ENCODE measurements around the gene LRRC49.
A peak's percentile ranks its signal among the peaks of the same experiment; 100 is the strongest.
"Not testable (repeated sequence)": the region's sequence is repeated elsewhere in the genome, so short reads cannot be mapped to it uniquely, and the experiment has no call there.

Gene LRRC49

DNA sequence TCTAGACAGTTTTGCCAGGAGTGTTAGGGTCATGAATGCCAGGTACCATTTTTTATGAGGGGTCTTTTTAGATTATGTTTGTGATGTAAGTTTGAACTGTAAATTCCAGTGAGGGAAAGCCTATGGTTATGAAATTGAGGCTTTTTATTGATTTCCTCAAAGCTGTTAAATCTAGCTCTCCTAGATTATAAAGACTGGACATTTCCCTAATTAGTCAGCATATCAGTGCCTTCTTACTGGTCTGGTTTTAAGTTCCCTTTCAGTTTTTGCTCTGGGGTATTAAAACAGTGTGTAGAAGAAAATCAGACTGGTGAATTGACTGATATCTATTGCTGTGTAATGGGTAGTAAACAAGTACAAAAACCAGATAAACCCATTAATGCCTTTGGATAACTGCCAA lies 39.2 kb downstream of the LRRC49 start:
- DNase-seq = peak; percentile 66 to 70

DNA sequence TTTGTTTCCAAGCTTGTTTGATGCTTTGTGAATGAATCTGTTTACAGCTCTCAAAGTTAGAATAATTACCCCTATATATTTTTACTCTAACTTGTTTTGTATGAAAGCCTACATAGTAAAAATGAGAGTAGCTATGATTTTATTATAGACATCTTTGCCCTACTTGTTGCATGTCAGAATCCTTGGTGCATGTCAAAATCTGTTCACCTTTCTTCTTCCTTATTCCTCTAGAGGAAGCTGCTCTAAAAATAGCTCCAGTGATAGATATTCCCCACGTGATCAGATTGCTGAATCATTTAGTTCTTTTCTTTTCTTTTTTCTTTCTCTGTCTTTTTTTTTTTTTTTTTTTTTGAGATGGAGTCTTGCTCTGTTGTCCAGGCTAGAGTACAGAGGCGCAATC lies 39.8 kb downstream of the LRRC49 start:
- peak; percentile 21 to 31 for DNase-seq

DNA sequence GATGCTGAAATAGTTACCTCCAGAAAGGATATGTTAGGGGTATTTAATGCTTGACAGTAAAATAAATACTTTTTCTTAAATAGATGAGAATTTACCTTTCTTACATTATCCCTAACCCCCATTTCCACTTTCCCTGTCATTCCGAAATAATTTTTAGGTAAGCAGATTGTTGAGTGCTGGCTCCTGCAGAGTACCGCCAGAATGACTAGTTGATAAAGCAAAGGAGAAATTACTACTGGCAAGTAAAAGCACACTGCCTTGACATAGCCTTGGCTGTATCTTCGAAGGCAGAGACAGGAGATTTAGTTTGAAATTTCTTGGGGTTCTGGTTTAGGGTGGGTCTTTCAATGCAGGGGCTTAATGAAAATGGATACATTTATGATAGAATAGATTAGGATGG lies 40.8 kb downstream of the LRRC49 start:
- DNase-seq = no peak

DNA sequence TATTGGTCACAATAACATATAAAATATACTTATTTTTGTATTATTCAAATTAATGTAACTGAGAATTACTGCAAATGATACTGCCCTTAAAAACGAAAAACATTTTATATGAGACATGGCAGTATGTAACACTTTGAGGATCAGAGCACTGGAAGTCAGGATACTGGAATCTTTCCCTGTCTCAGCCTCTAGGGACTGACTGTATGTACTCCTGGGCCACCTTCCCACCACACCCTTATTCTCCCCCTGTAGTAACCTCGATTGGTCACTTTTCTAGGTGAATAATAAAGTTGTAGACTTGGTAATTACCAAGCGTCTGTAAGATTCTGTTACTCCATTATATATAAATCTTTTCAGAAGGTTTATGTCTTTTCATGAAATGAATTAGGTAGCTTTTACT lies 43.0 kb downstream of the LRRC49 start:
- no peak for DNase-seq

DNA sequence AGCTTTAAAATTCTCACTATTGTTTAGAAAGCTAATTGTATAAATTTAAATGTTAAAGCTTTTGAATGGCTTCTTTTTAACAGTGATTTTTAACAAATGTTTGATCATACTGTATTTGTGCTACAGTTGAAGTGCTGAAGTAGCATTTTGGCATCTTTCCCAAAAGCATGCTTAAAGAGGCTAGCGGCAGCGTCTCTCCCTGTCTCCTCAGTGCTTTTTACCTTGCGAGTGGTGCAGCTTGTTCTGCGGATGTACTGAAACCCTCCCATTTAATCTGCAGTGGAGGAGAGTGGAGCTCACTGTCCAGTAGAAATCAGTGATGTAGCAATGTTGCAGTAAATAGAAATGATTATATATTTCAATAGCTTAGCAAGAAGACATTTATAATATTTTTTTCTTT lies 43.7 kb downstream of the LRRC49 start:
- DNase-seq = no peak

DNA sequence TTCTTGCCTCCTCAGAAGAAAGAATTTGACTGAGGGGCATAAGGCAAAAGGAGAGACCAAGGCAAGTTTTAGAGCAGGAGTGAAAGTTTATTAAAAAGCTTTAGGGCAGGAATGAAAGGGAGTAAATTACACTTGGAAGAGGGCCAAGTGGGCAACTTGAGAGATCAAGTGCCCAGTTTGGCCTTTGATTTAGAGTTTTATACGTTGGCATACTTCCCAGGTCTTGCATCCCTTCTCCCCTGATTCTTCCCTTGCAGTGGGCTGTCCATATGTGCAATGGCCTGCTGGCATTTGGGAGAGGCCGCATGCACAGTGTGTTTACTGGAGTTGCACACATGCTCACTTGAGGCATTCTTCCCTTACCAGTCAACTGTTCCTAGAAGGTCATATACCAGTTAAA lies 50.7 kb downstream of the LRRC49 start:
- not testable (repeated sequence) for DNase-seq

DNA sequence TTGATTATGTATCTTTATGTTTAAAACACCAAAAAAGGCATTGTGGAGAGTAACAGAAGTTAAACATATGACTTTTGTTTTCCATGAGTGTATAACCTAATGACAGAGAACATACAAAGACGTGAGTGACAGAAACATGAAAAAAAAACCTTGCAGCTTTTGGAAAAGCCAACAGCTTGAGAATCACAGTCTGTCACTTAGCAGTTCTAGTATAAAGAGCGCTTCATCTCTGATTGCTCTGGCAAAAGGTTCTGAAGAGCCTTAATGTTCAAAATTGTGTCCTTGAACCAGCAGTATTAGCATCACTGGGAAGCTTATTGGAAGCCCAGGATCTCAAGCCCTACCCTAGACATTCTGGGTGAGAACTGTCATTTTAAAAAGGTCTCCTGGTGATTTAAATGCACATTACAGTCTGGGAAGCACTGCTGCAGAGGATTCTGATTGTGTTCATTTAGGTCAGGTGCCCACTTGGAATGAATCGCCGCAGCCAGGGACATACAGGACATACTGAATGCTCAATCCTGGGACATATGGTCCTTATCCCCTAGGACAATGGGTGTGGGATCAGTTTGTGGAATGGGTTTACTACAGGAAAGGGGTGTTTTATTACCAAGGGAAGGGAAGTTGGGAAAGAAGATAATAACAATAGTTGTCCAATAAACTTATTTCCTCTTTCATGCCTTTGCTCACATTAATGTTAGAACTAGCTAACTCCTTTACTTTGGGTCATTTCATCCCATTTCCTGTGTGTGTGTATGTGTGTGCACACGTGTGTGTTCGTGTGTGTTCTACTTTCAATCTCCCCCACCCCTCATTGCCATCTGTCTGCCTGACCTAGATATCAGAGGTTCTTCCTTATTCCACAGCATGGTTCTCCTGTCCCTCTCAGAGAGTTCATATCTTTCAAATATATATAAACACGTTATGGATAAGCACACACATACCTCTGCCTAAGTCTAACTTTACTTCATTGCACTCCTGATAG lies 55.0 kb downstream of the LRRC49 start:
- no peak for DNase-seq

DNA sequence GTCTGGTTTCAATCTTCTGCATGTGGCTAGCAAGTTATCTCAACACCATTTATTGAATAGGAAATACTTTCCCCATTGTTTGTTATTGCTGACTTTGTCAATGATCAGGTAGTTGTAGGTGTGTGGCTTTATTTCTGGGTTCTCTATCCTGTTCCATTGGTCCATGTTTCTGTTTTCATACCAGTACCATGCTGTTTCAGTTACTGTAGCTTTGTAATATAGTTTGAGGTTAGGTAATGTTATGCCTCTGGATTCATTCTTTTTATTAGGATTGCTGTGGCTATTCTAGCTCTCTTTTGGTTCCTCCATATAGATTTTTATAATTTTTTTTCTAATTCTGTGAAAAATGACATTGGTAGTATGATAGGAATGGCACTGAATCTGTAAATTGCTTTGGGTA lies 58.3 kb downstream of the LRRC49 start:
- DNase-seq = no peak

DNA sequence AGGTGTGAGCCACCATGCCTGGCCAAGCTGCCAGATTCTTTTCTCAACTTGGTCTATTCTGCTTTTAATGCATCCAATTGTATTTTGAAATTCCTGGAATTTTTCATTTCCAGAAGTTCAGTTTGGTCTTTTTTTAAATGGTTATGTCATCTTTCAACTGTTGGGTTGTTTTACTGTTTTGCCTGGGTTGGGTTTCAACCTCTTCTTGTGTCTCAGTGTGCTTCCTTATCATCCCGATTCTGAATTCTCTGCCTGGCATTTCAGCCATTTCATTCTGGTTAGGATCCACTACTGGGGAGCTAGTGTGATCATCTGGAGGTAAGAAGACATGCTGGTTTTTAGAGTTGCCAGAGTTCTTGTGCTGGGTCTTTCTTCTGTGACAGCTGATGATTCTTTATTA lies 61.5 kb downstream of the LRRC49 start:
- DNase-seq = no peak

DNA sequence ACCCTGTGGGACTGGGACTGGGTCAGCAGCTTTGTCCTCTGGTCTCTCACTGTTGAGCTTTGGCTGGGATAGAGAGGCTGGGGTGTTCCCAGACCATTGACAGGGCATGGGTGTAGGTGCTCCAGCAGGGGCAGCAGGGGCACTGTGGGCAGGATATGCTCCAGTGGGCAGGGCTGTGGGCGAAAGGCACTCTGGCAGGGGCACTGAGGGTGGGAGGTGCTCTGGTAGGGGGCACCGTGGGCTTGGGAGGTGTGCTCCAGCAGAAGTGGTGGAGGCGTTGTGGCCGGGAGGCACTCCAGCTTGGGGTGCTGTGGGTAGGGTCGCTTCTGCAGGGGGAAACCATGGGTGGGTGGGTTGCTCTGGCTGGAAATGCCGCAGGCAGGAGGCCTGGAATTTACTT lies 62.1 kb downstream of the LRRC49 start:
- DNase-seq = no peak

DNA sequence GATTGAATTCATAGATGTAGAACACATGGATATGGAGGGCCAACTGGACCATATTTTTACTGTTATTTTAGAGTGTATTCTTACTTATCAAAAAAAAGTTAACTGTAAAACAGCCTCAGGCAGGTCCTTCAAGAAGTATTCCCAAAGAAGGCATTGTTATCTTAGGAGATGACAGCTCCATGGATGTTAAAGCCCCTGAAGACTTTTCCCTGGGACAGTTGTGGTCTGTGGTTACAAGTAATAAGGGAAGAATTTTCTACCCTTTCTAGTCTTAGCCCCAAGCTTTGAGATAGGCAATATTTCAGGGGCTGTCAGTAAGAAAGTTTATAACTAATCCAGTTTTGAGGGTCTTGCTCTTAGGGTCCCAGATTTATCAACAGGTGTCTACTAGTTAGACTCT lies 62.5 kb downstream of the LRRC49 start:
- no peak for DNase-seq

DNA sequence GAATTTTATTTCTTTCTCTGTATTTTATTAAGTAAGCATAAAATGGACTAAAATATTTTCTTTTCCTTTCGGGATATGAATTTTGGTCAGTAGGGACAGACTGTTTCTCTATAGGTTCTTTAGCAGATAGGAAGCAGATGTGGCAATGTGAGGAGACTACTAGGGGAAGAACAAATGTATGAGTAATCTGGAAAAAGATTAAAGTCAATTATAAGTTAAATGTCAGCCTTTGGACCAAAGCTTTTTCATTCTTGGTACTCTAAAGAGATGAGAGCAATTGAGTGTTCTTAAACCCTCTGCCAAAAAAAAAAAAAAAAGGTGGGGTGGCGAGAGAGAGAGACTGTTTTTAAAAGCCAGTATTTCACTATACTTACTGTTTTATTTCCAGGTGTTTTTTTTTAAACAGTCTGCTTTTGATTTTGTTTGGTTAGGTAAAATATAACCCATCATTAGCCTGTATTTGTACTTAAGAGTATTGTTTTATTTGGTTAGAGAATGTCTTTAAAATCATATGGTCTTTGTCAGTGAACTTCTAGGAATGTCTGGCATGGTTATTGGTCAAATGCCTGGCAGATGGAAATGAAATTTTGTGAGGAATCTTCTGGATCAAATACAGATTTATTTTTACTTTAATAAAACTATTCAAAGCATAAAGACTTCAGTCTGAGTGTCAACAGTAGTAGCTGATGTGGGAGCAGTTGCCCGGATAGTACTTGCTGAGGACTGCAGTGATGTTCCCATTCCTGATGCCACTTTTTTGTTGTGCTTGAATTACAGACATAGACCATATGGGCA lies 63.8 kb downstream of the LRRC49 start:
- no peak for DNase-seq

DNA sequence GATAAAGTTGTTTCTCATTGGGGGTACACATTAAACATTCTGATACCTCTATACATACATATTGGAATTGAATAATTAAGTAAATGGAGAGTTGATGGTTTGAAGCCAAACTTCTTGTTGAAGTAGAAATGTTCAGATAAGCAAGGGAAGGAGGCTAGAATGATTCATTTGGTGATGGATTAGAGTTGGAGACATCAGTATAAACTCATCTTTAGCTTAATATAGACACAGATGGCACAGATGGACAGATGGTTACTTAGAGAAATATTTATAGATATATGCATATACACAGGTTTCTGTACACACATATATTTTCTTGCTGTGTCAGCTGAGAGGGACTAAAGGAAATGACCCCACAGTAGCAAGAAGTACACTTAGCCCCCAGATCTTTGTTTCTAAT lies 69.5 kb downstream of the LRRC49 start:
- DNase-seq = no peak

DNA sequence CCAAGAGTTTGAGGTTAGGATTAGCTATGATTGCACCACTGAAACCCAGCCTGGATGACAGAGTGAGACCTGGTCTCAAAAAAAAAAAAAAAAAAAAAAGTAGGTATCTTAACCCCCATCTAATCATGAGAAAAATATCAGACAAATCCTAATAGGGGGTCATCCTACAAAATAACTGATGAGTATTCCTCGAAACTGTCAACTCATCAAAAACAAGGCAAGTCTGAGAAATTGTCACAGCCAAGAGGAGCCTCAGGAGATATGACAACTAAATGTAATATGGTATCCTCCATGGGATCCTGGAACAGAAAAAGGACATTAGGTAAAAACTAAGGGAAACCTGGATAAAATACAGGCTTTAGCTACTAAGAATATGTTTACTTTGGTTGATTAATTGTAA lies 70.6 kb downstream of the LRRC49 start:
- DNase-seq = no peak

DNA sequence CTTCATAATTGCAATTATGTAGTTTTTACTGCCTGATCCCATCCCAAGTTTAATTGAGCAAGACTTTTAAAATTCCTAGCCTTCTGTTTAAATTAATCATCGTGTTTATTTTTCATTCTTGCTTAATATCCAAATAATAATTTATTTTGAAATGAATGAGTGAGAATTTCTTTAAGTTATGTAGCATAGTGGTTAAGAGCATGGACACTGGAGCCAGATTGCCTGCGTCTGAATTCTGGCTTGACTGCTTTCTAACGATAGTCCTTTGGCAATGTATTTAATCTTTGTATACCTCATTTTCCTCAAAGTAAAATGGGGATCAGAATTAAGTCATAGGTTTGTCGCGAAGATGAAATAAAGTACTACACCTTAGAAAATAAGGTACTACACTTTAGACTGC lies 71.4 kb downstream of the LRRC49 start:
- DNase-seq = no peak

DNA sequence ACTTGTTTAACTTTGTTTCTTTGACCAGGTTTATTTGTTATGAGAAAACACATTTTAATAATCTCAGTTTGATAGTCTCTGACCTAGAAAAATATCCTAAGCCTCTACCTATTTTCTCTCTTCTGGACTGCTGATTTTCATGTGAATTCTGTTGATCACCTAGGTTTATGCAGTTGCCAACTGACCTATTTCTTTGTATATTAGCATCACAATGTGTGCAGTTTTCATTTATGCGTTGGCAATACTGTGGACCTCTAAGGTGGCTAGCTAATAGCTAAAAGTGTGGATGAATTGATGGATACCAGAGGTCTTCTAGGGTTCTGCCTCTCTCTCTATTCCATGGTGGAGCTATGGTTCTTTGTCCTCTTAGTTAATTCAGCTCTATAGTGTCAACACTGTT lies 72.1 kb downstream of the LRRC49 start:
- no peak for DNase-seq

DNA sequence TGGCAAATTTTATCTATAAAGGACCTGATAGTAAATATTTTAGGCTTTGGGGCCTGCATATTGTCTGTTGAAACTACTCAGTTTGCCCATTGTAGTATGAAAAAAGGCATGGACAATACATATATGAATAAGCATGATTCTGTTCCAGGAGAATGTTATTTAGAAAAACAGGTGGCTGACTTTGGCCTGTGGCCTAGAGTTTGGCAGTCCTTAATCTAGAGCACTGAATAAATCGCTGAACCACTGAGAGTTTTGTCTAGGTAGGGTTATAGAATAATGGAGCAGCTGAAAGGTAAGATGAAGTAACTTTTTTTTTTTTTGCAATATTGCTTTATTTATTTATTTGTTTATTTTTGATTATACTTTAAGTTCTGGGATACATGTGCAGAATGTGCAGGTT lies 75.0 kb downstream of the LRRC49 start:
- no peak for DNase-seq

DNA sequence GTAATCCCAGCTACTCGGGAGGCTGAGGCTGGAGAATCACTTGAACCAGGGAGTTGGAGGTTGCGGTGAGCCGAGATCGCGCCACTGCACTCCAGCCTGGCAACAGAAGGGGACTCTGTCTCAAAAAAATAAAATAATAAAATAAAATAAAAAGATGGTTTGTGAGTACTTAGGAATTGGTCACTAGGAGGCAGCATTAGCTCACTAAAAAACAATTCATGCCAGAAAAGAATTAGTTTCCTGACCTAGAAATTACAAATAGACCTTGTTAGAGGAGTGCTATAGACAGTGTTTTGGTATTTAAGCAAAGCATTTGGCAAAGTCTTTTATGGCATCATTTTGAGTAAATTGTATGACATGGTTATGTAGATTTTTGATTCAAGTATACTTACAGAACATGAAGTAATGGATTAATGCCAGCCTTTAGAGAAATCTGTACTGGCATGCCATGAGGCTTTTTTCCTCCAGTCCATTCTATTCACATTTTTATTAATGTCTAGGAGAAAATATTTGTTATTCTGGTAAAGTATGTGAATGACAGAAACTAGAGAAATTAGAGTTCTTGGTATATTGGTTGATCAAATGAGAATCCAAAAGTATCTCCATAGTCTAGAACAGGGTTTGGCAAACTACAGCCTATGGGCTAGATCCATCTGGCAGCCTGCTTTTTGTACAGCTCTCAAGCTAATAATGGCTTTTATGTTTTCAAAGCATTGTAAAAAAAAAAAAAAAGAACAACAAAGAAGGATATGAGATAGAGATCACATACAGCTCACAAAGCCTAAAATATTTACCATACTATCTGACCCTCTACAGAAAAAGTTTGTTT lies 81.6 kb downstream of the LRRC49 start:
- peak in 1 of 2 donors; percentile 12 for DNase-seq

DNA sequence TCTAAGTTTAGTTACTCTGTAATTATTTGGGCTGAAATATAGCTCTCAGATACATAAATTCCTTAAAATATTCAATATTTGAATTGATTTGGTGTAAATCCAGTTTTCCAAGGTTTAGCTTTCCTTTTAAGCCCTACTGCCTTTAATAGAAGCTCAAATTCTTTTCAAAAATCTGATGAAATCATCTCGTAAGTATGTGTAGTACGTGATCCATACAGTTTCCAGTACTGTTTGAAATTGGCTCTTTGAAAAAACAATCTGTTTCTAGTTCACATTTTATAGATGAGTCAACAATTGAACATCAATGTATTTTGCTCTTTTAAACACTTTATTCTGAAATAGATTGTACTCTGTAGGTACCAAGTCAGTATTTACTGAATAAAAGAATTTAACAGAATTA lies 84.2 kb downstream of the LRRC49 start:
- DNase-seq = no peak

DNA sequence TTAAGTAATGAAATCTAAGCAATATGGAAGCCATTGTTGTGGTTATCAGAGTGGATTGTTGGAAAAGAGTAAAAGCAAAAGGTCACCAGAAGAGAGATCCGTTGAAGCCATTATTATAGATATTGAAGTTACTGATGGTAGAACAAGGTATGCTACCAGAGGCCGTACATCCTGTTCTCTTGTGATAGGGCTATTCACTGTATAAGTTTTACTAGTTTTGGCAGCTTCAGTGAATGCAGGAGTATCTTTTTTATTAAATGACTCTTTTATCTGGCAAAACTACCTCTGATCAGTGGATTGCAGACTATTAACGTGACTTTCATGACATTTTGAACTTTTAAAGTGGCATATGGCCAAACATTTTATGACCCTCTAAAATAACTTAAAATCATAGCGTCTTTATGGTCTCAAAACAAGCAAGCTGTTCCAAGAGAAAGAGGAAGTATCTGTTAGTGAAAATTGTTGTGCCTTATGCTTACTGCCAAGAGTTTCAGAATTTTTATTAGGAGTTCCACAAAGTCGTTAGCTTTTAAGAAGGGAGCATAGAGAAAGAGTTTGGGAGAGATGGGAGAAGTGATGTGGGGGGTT lies 102.9 kb downstream of the LRRC49 start:
- no peak for DNase-seq

DNA sequence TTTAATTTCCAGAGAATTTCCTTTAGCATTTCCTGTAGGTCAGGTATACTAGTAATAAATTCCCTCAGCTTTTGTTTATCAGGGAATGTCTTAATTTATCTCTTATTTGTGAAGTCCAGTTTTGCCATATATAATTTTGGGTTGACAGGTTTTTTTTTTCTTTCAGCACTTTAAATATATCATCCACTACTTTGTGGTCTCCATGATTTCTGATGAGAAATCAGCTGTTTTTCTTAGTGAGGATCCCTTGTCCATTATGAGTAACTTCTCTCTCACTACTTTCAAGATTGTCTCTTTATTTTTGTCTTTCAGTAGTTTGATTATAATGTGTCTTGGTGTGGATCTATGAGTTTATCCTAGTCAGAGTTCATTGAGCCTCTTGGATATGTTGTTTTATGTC lies 105.7 kb downstream of the LRRC49 start:
- no peak for DNase-seq

DNA sequence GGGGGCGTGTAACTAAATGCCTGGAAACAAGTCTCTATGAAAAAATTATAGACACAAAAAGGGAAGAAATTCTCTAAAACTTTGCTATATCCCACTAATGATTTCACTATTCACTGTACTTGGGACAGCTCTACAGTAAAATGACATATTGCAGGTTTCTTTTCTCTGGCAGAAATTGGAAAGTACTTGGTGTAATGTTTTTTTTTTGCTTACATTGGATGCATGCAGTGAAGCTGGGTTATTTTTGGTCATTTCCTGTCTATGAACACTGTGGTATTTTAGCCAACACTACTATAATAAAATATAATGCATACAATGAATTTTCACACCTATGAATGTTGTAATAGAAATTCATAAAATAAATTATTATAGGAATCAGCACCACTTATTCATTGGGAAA lies 109.7 kb downstream of the LRRC49 start:
- no peak for DNase-seq

DNA sequence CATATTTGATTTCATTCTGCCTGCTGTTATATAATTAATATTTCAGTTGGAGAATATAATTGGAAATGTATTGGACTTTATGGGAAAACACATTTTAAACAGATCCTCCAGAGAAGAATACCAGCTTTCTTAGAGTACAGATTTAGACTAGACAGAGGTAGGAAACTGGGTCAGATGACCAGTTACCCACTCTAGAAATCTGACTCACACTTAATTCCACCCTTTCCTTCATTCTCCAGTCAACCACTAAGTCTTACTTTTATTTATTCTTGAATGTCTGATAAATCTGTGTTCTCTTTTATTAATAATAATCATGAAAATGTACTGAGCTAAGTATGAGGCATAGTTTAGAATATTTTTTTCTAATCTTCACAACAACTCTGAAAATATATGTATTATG lies 110.7 kb downstream of the LRRC49 start:
- no peak for DNase-seq
